Lower leg skin (tissue), 4 donors: Measurements from ENCODE around the gene SLC30A3. TPM values are rescaled to one million over a fixed set of nuclear protein-coding genes. Genes with fewer than 3 reads are reported as not detected.

Experiments
- DNase-seq, 2 donors: peaks; one replicate each; pipeline ENCODE4 v3.0.0-alpha.2; 2019; ENCODE audit warnings: low spot score in 2 of 2
- H3K4me3 ChIP-seq: fragments of 200-600 bp; sonication (generic); 2 replicates; pipeline ENCODE4 v1.5.1; 2017; ENCODE audit warnings: mild to moderate bottlenecking, low read depth; ENCODE audit not compliant: poor library complexity, severe bottlenecking
- POLR2A ChIP-seq, 2 donors: fragments of 450-650 bp; IDR thresholded peaks; one replicate each; pipeline ENCODE4 v1.6.1; 2016 to 2017; ENCODE audit warnings: antibody characterized with exemption in 2 of 2, mild to moderate bottlenecking in 1 of 2, moderate library complexity in 1 of 2
- WGBS, 2 donors: methylation state at CpG; one replicate each; pipeline ENCODE4 v1.1.5; 2018; 5-methylcytosine and 5-hydroxymethylcytosine counted together
- intact Hi-C: fragments of 100-400 bp; cut with DNase I; formaldehyde crosslinking; loops from one replicate; pipeline ENCODE4 v1.15.0; 2023; ENCODE audit warnings: low total_unique reads
- total RNA-seq, 4 donors: library from RNA; depleted of rRNA; stranded (reverse); fragments of >200 nt; gene quantifications; one replicate each; pipeline ENCODE4 v1.1.0, GENCODE V29; 2016
- TF ChIP-seq, protein P1 (sequence below), 3 donors: fragments of 450-650 bp; IDR thresholded peaks; one replicate each; pipeline ENCODE4 v1.5.1; 2016; ENCODE audit warnings: antibody characterized with exemption in 3 of 3, mild to moderate bottlenecking in 3 of 3, moderate library complexity in 2 of 3

Gene SLC30A3
- total RNA-seq, 4 donors from 2014 or later = 0.15 TPM; not detected in 3

DNA sequence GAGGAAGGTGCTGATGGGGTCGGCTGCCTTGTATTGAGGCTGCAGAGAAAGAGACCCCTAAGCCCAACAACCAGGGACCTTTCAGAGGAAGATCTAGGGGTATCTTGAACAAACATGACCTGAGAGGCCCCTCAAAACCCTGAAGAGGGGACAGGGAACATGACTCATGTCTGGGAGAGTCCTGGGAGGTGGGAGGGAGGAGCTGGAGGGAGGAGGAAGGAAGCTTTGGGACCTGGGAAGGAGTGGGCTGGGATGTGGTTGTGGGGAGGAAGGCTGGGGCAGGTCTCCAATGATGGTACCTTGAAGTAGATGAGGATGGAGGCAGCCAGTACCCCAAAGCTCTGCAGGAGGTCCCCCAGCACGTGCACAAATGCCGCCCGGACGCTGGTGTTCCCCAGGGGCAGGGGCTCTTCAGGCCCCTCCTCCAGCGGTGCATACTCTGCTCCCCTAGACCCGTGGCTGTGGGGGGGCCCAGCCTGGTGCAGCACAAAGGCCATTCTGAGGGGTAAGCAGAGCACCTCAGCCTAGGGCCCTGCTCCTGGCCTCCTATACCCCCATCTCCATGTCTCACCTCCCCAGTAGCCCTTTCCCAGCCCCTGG, 5.9 kb downstream of the SLC30A3 start:
- 77 to 79% methylated on average over 7 of the region's 7 CpGs for WGBS, 2 donors
- H3K4me3 ChIP-seq = no peak overlapping the region
- no peak for TF ChIP-seq POLR2A (IDR thresholded peaks at IDR 0.05)
- TF ChIP-seq, protein P1, sequence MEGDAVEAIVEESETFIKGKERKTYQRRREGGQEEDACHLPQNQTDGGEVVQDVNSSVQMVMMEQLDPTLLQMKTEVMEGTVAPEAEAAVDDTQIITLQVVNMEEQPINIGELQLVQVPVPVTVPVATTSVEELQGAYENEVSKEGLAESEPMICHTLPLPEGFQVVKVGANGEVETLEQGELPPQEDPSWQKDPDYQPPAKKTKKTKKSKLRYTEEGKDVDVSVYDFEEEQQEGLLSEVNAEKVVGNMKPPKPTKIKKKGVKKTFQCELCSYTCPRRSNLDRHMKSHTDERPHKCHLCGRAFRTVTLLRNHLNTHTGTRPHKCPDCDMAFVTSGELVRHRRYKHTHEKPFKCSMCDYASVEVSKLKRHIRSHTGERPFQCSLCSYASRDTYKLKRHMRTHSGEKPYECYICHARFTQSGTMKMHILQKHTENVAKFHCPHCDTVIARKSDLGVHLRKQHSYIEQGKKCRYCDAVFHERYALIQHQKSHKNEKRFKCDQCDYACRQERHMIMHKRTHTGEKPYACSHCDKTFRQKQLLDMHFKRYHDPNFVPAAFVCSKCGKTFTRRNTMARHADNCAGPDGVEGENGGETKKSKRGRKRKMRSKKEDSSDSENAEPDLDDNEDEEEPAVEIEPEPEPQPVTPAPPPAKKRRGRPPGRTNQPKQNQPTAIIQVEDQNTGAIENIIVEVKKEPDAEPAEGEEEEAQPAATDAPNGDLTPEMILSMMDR (IDR thresholded peaks at IDR 0.05) = no peak
- intact Hi-C loops = no loop called here
- no peak for DNase-seq

DNA sequence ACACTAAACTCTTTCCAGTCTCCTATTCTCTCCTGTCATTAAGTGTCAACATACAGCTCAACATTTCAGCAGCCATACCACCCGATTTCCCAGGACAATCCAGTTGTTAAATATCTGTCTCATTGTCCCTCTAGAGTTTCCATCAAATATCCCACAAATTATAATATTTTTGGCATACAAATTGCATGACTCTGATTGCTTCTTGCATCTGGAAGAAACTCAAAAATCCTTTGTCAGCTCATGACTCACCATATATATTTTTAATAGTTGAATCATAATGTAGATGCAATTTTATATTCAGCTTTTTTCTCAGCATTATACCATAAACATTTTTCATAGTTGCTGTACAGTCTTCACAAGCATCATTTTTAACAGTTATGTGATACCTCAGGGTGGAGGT, 7.2 kb downstream of the SLC30A3 start:
- no peak for TF ChIP-seq POLR2A (IDR thresholded peaks at IDR 0.05)
- TF ChIP-seq, protein P1 (IDR thresholded peaks at IDR 0.05) = no peak
- intact Hi-C loops = no loop called here
- no peak for DNase-seq
- WGBS, 2 donors = 25 to 28% methylated on average over 1 of the region's 1 CpG
- H3K4me3 ChIP-seq = no peak overlapping the region

DNA sequence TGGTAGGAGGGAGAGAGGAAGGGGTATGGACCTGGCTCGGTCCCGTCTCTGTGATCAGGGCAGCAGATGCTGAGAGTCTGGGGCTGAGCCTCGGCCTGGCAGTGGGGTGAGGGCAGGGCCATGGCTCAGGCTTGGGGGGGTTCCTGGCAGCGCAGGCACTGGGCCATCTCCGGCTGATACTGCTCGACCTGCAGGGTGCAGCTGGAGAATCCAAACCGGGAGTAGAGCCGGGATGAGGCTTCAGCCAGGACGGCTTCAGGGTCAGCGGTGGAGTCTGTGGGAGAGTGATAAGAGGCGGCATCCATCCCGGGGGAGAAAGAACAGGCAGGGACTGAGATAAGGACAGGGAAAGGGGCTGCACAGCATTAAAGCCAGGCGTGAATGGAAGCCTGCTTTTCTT, 7.7 kb downstream of the SLC30A3 start:
- TF ChIP-seq, protein P1 (IDR thresholded peaks at IDR 0.05) = no peak
- TF ChIP-seq POLR2A (IDR thresholded peaks at IDR 0.05) = no peak
- no peak for DNase-seq
- intact Hi-C loops = no loop called here
- H3K4me3 ChIP-seq = no peak overlapping the region
- WGBS, 2 donors = 55 to 60% methylated on average over 13 of the region's 13 CpGs

DNA sequence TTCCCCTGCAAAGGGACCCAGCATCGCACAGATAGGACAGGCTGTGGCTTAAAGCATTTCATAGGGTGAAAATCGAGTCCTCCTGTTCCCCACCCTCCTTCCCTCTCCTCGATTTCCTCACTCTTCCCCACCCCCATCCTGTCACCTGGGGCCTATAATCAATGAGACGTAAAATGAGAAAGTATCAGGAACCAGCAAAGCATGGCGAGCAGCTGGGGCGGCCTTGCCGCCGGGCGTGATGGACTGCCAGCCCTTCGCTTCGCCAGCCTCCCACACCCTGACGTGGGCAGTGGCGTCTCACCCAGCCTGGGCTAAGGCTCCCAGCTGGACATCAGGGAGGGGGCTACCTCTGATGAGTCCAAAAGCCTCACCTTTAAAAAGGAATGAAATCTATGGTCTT, 11.1 kb downstream of the SLC30A3 start:
- WGBS, 2 donors = 74 to 77% methylated on average over 13 of the region's 13 CpGs
- TF ChIP-seq, protein P1 (IDR thresholded peaks at IDR 0.05) = no peak
- TF ChIP-seq POLR2A (IDR thresholded peaks at IDR 0.05) = no peak
- intact Hi-C loops = no loop called here

DNA sequence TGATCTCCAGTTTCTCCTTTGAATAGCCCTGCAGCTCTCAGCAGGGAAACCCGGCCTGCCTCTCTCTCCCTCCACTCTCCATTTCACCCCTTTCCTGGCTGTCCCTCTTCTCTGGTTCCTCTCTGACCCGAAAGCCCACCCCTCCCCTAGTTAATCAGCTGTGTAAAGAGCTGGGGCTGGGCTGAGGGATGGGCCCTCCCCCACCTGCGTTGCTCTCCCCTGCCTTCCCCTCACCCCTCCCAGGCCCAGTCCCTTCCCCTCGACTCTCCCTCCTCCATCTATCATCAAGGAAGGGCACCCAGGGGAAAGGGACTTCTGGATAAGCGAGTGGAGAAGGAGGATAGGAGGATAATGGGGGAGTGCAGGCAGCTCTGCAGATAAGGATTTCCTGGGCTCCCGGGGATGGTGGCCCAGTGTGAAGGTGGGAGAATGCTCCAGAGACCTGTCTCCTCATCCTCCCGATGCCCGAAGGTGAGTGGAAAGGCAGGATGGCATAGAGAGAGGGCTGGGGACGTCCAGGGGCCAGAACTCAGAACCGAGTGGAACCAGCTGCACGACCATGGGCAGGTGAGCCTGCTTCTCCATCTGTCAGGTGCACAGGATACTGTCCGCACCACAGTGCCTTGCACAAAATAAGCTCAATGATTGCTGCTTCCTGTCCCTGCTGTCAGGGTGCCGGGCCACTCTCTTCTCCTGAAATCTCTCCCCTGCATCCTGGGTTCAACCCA, 12.0 kb downstream of the SLC30A3 start:
- DNase-seq = no peak
- no peak overlapping the region for H3K4me3 ChIP-seq
- no peak for TF ChIP-seq POLR2A (IDR thresholded peaks at IDR 0.05)
- TF ChIP-seq, protein P1 (IDR thresholded peaks at IDR 0.05) = no peak
- intact Hi-C loops = no loop called here
- WGBS, 2 donors = 60% methylated on average over 13 of the region's 13 CpGs

More for the DNA sequence above, 11.1 kb downstream of the SLC30A3 start:
- H3K4me3 ChIP-seq = no peak overlapping the region
- DNase-seq = no peak
